ENCODE measurements around the gene CD2AP.
"Not testable (repeated sequence)": the region's sequence is repeated elsewhere in the genome, so short reads cannot be mapped to it uniquely, and the experiment has no call there.

DNA sequence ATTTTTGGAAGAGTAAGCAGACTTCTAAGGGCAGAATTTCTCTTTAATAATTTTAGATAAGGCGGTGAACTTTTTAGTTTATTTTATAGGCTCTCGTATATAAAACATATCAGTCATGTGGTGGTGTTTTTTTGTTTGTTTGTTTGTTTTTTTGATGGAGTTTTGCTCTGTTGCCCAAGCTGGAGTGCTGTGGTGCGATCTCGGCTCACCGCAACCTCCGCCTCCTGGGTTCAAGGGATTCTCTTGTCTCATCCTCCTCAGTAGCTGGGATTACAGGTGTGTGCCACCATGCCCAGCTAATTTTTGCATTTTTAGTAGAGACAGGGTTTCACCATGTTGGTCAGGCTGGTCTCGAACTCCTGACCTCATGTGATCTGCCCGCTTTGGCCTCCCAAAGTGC, 3.6 kb downstream of the CD2AP start:
- TF ChIP-seq, protein P1, sequence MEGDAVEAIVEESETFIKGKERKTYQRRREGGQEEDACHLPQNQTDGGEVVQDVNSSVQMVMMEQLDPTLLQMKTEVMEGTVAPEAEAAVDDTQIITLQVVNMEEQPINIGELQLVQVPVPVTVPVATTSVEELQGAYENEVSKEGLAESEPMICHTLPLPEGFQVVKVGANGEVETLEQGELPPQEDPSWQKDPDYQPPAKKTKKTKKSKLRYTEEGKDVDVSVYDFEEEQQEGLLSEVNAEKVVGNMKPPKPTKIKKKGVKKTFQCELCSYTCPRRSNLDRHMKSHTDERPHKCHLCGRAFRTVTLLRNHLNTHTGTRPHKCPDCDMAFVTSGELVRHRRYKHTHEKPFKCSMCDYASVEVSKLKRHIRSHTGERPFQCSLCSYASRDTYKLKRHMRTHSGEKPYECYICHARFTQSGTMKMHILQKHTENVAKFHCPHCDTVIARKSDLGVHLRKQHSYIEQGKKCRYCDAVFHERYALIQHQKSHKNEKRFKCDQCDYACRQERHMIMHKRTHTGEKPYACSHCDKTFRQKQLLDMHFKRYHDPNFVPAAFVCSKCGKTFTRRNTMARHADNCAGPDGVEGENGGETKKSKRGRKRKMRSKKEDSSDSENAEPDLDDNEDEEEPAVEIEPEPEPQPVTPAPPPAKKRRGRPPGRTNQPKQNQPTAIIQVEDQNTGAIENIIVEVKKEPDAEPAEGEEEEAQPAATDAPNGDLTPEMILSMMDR (IDR thresholded peaks at IDR 0.05) = not testable (repeated sequence)
- TF ChIP-seq POLR2A (IDR thresholded peaks at IDR 0.05) = not testable (repeated sequence)

All from body of pancreas (tissue), 4 donors.